IgD-negative memory B cell (primary cell): ENCODE results near the gene PDS5A. TPM values are rescaled to one million over a fixed set of nuclear protein-coding genes. Genes with fewer than 3 reads are reported as not detected.

Experiments used
- H3K27ac Mint-ChIP-seq, 3 donors: one replicate each; pipeline ENCODE4 v1.8.0; 2020 to 2022; ENCODE audit warnings: mild to moderate bottlenecking in 3 of 3, mixed read lengths in 3 of 3, moderate library complexity in 1 of 3
- H3K27me3 Mint-ChIP-seq: one replicate; pipeline ENCODE4 v1.8.0; 2021; ENCODE audit warnings: mixed read lengths
- H3K36me3 Mint-ChIP-seq: one replicate; pipeline ENCODE4 v1.8.0; 2020; ENCODE audit warnings: mild to moderate bottlenecking, mixed read lengths
- H3K4me1 Mint-ChIP-seq, 3 donors: one replicate each; pipeline ENCODE4 v1.8.0; 2020 to 2022; ENCODE audit warnings: mixed read lengths in 3 of 3, mild to moderate bottlenecking in 1 of 3
- H3K4me3 Mint-ChIP-seq, 4 donors: one replicate each; pipeline ENCODE4 v1.8.0; 2020 to 2022; ENCODE audit warnings: mild to moderate bottlenecking in 4 of 4, mixed read lengths in 4 of 4, moderate library complexity in 3 of 4
- H3K9me3 Mint-ChIP-seq, 3 donors: one replicate each; pipeline ENCODE4 v1.8.0; 2020 to 2021; ENCODE audit warnings: mixed read lengths in 3 of 3, mild to moderate bottlenecking in 1 of 3
- polyA plus RNA-seq: library from polyadenylated mRNA; unstranded; fragments of 300-500 nt; fragmentation: Illumina TruSeq; gene quantifications from one replicate; pipeline ENCODE4 v1.2.3, GENCODE V29; 2021

PDS5A gene
- polyA plus RNA-seq, 1 donor from 2014 or later, result 35.3 TPM

GRCh38 chr4:39900966-39901365 lies 76.7 kb downstream of the PDS5A start:
- Mint-ChIP-seq H3K36me3 (peaks cover 2% of the 10 kb centered on the region), H3K4me1 (no peaks in the 10 kb centered on the region), H3K27me3 (no peaks in the 10 kb centered on the region), H3K4me3 (no peak overlapping the region), H3K9me3 (no peaks in the 10 kb centered on the region), H3K27ac (peak overlapping the region in 1 of 3 donors; percentile 37)

- Mint-ChIP-seq H3K9me3 (no peaks in the 10 kb centered on the region), H3K27me3 (no peaks in the 10 kb centered on the region), H3K4me3 (no peak overlapping the region), H3K27ac (peak overlapping the region in 1 of 3 donors; percentile 23), H3K36me3 (peaks cover 2% of the 10 kb centered on the region), H3K4me1 (no peaks in the 10 kb centered on the region)
Measured at GRCh38 chr4:39899291-39899690, 78.4 kb downstream of the PDS5A start.

GRCh38 chr4:39898015-39898414 lies 79.7 kb downstream of the PDS5A start:
- peaks cover 2% of the 10 kb centered on the region for H3K36me3 Mint-ChIP-seq
- no peaks in the 10 kb centered on the region for H3K9me3 Mint-ChIP-seq
- peaks cover 4 to 5% (median 5%) of the 10 kb centered on the region in 3 donors for H3K4me1 Mint-ChIP-seq
- no peaks in the 10 kb centered on the region for H3K27me3 Mint-ChIP-seq
- no peak overlapping the region for H3K27ac Mint-ChIP-seq
- no peak overlapping the region for H3K4me3 Mint-ChIP-seq

- Mint-ChIP-seq H3K27me3 (no peaks in the 10 kb centered on the region), H3K4me1 (peaks cover 6 to 7% (median 7%) of the 10 kb centered on the region in 3 donors), H3K27ac (no peak overlapping the region), H3K4me3 (peak overlapping the region in 1 of 4 donors; percentile 13), H3K9me3 (no peaks in the 10 kb centered on the region), H3K36me3 (peaks cover under 1% of the 10 kb centered on the region)
Measured at GRCh38 chr4:39893693-39894072, 84.0 kb downstream of the PDS5A start.

- Mint-ChIP-seq H3K36me3 (no peaks in the 10 kb centered on the region), H3K9me3 (no peaks in the 10 kb centered on the region), H3K27ac (peak overlapping the region in 2 of 3 donors; percentile 0 to 27), H3K27me3 (no peaks in the 10 kb centered on the region), H3K4me3 (peak overlapping the region in 1 of 4 donors; percentile 13), H3K4me1 (peaks cover 6 to 7% (median 7%) of the 10 kb centered on the region in 3 donors)
Measured at GRCh38 chr4:39892988-39893692, 84.6 kb downstream of the PDS5A start.

- Mint-ChIP-seq H3K4me3 (no peak overlapping the region), H3K36me3 (peaks cover 10% of the 10 kb centered on the region), H3K27me3 (no peaks in the 10 kb centered on the region), H3K4me1 (peaks cover 6 to 8% (median 7%) of the 10 kb centered on the region in 3 donors), H3K27ac (no peak overlapping the region), H3K9me3 (no peaks in the 10 kb centered on the region)
Measured at GRCh38 chr4:39889226-39889625, 88.5 kb downstream of the PDS5A start.

- H3K4me3 Mint-ChIP-seq, result no peak overlapping the region
- H3K4me1 Mint-ChIP-seq, result peaks cover 6 to 8% (median 7%) of the 10 kb centered on the region in 3 donors
- H3K9me3 Mint-ChIP-seq, result no peaks in the 10 kb centered on the region
- no peaks in the 10 kb centered on the region for H3K27me3 Mint-ChIP-seq
- peaks cover 10% of the 10 kb centered on the region for H3K36me3 Mint-ChIP-seq
- no peak overlapping the region for H3K27ac Mint-ChIP-seq
Measured at GRCh38 chr4:39888541-39888940, 89.2 kb downstream of the PDS5A start.

- peak overlapping the region in 1 of 3 donors; percentile 56 for H3K27ac Mint-ChIP-seq
- peaks cover 0 to 2% (median 0%) of the 10 kb centered on the region in 3 donors for H3K4me1 Mint-ChIP-seq
- no peaks in the 10 kb centered on the region for H3K27me3 Mint-ChIP-seq
- H3K4me3 Mint-ChIP-seq, result no peak overlapping the region
- H3K36me3 Mint-ChIP-seq, result peaks cover 12% of the 10 kb centered on the region
- H3K9me3 Mint-ChIP-seq, result no peaks in the 10 kb centered on the region
Measured at GRCh38 chr4:39883646-39884045, 94.1 kb downstream of the PDS5A start.

GRCh38 chr4:39881789-39882188 lies 95.9 kb downstream of the PDS5A start:
- Mint-ChIP-seq H3K4me3 (no peak overlapping the region), H3K27me3 (no peaks in the 10 kb centered on the region), H3K4me1 (peaks cover 0 to 2% (median 0%) of the 10 kb centered on the region in 3 donors), H3K27ac (no peak overlapping the region), H3K9me3 (no peaks in the 10 kb centered on the region), H3K36me3 (peaks cover 6% of the 10 kb centered on the region)

- H3K36me3 Mint-ChIP-seq, result peaks cover 3% of the 10 kb centered on the region
- H3K4me3 Mint-ChIP-seq, result no peak overlapping the region
- no peaks in the 10 kb centered on the region for H3K9me3 Mint-ChIP-seq
- peaks cover 0 to 2% (median 0%) of the 10 kb centered on the region in 3 donors for H3K4me1 Mint-ChIP-seq
- no peaks in the 10 kb centered on the region for H3K27me3 Mint-ChIP-seq
- H3K27ac Mint-ChIP-seq, result no peak overlapping the region
Measured at GRCh38 chr4:39877971-39878370, 99.7 kb downstream of the PDS5A start.

GRCh38 chr4:39873823-39874222 lies 103.9 kb downstream of the PDS5A start:
- Mint-ChIP-seq H3K36me3 (peaks cover 2% of the 10 kb centered on the region), H3K4me3 (peak overlapping the region in 1 of 4 donors; percentile 32)

GRCh38 chr4:39865280-39865679 lies 112.4 kb downstream of the PDS5A start:
- Mint-ChIP-seq H3K36me3 (no peaks in the 10 kb centered on the region), H3K4me3 (no peak overlapping the region), H3K27ac (no peak overlapping the region), H3K4me1 (peaks cover 0 to 2% (median 0%) of the 10 kb centered on the region in 3 donors), H3K27me3 (no peaks in the 10 kb centered on the region), H3K9me3 (no peaks in the 10 kb centered on the region)

More at GRCh38 chr4:39873823-39874222, 103.9 kb downstream of the PDS5A start:
- no peaks in the 10 kb centered on the region for H3K27me3 Mint-ChIP-seq
- peak overlapping the region in 1 of 3 donors; percentile 56 for H3K27ac Mint-ChIP-seq
- H3K4me1 Mint-ChIP-seq, result peaks cover 0 to 2% (median 0%) of the 10 kb centered on the region in 3 donors
- no peaks in the 10 kb centered on the region for H3K9me3 Mint-ChIP-seq

GRCh38 chr4:39864391-39864790 lies 113.3 kb downstream of the PDS5A start:
- H3K27me3 Mint-ChIP-seq, result no peaks in the 10 kb centered on the region

GRCh38 chr4:39860804-39861203 lies 116.9 kb downstream of the PDS5A start:
- H3K9me3 Mint-ChIP-seq, result peaks cover 0 to 5% (median 2%) of the 10 kb centered on the region in 3 donors
- no peak overlapping the region for H3K27ac Mint-ChIP-seq
- H3K27me3 Mint-ChIP-seq, result no peaks in the 10 kb centered on the region
- peaks cover 6% of the 10 kb centered on the region for H3K36me3 Mint-ChIP-seq
- peaks cover 0 to 3% (median 0%) of the 10 kb centered on the region in 3 donors for H3K4me1 Mint-ChIP-seq
- no peak overlapping the region for H3K4me3 Mint-ChIP-seq

More at GRCh38 chr4:39864391-39864790, 113.3 kb downstream of the PDS5A start:
- Mint-ChIP-seq H3K36me3 (no peaks in the 10 kb centered on the region), H3K4me3 (no peak overlapping the region), H3K27ac (no peak overlapping the region), H3K4me1 (peaks cover 0 to 3% (median 0%) of the 10 kb centered on the region in 3 donors), H3K9me3 (no peaks in the 10 kb centered on the region)

- H3K27me3 Mint-ChIP-seq, result no peaks in the 10 kb centered on the region
- peaks cover 0 to 8% (median 2%) of the 10 kb centered on the region in 3 donors for H3K9me3 Mint-ChIP-seq
- H3K27ac Mint-ChIP-seq, result no peak overlapping the region
- peak overlapping the region in 1 of 4 donors; percentile 37 for H3K4me3 Mint-ChIP-seq
- peaks cover 0 to 3% (median 0%) of the 10 kb centered on the region in 3 donors for H3K4me1 Mint-ChIP-seq
- H3K36me3 Mint-ChIP-seq, result peaks cover 13% of the 10 kb centered on the region
Measured at GRCh38 chr4:39855909-39856512, 121.7 kb downstream of the PDS5A start.
